A549 (cell line): ENCODE results near the gene UBA52. TPM values are rescaled to one million over a fixed set of nuclear protein-coding genes. Genes with fewer than 3 reads are reported as not detected.

Experiments
- BHLHE40 ChIP-seq: IDR thresholded peaks from 2 replicates; pipeline ENCODE4 v1.6.1; 2012; ENCODE audit warnings: low read depth, low read length, inconsistent platforms
- CBX2 ChIP-seq: fragments of 200-600 bp; sonication (generic); IDR thresholded peaks from 2 replicates; pipeline ENCODE4 v1.6.1; 2016; ENCODE audit warnings: low read depth, mild to moderate bottlenecking, borderline replicate concordance
- CHD2 ChIP-seq: fragments of 150-350 bp; IDR thresholded peaks from 2 replicates; pipeline ENCODE4 v1.6.1; 2014; ENCODE audit warnings: low read length; ENCODE audit not compliant: partially characterized antibody
- CHD4 ChIP-seq: fragments of 200-600 bp; sonication (generic); IDR thresholded peaks from 2 replicates; pipeline ENCODE4 v1.6.1; 2016; ENCODE audit warnings: antibody characterized with exemption, mild to moderate bottlenecking, borderline replicate concordance
- EHF ChIP-seq: fragments of 250-450 bp; sonication (Bioruptor Pico); IDR thresholded peaks from 2 replicates; pipeline ENCODE4 v1.5.0; 2020; ENCODE audit warnings: mild to moderate bottlenecking
- EP300 ChIP-seq, 2 experiments: fragments of >200 bp; sonication (Bioruptor Twin); formaldehyde crosslinking; IDR thresholded peaks; 2 replicates in 1 of 2; 3 replicates in 1 of 2; pipeline ENCODE4 v1.6.1; 2016 to 2017
- ESRRA ChIP-seq: fragments of 150-350 bp; IDR thresholded peaks from 2 replicates; pipeline ENCODE4 v1.6.1; 2014; ENCODE audit warnings: mild to moderate bottlenecking, low read length, borderline replicate concordance
- FOSB ChIP-seq: fragments of 250-450 bp; sonication (Bioruptor Pico); IDR thresholded peaks from 2 replicates; pipeline ENCODE4 v1.5.0; 2020; ENCODE audit warnings: mild to moderate bottlenecking, moderate library complexity
- FOSL2 ChIP-seq, 2 experiments: fragments of 450-650 bp in 1 of 2; fragments of >200 bp in 1 of 2; sonication (Bioruptor Twin) in 1 of 2; formaldehyde crosslinking; IDR thresholded peaks; 2 replicates each; pipeline versions ENCODE4 v1.5.0 to v1.6.1; 2016 to 2020; ENCODE audit warnings: mild to moderate bottlenecking in 1 of 2, moderate library complexity in 1 of 2
- HDAC2 ChIP-seq: fragments of 200-600 bp; sonication (generic); IDR thresholded peaks from 2 replicates; pipeline ENCODE4 v1.6.1; 2016
- HEYL ChIP-seq: fragments of 250-450 bp; sonication (Bioruptor Pico); IDR thresholded peaks from 2 replicates; pipeline ENCODE4 v1.8.0; 2021; ENCODE audit warnings: mild to moderate bottlenecking, moderate library complexity
- HOXA7 ChIP-seq: fragments of 250-450 bp; sonication (Bioruptor Pico); IDR thresholded peaks from 2 replicates; pipeline ENCODE4 v1.5.0; 2020; ENCODE audit warnings: mild to moderate bottlenecking, moderate library complexity
- HOXB13 ChIP-seq: fragments of 250-450 bp; sonication (Bioruptor Pico); IDR thresholded peaks from 2 replicates; pipeline ENCODE4 v1.5.0; 2020; ENCODE audit warnings: low read depth, mild to moderate bottlenecking, moderate library complexity
- HOXB5 ChIP-seq: fragments of 250-450 bp; sonication (Bioruptor Pico); IDR thresholded peaks from 2 replicates; pipeline ENCODE4 v1.5.0; 2020; ENCODE audit warnings: mild to moderate bottlenecking, moderate library complexity
- KDM5A ChIP-seq: fragments of 200-600 bp; sonication (generic); IDR thresholded peaks from 2 replicates; pipeline ENCODE4 v1.6.1; 2016; ENCODE audit warnings: antibody characterized with exemption, mild to moderate bottlenecking
- MAFK ChIP-seq: fragments of 450-650 bp; IDR thresholded peaks from 2 replicates; pipeline ENCODE4 v1.6.1; 2014; ENCODE audit not compliant: partially characterized antibody
- MYC ChIP-seq: IDR thresholded peaks from 2 replicates; pipeline ENCODE4 v1.6.1; 2012; ENCODE audit warnings: mild to moderate bottlenecking, inconsistent platforms, low read length, improper control_type of control experiment, borderline replicate concordance
- NFE2L2 ChIP-seq: fragments of 150-350 bp; conservative IDR thresholded peaks from 2 replicates; pipeline ENCODE4 v1.6.1; 2014; ENCODE audit warnings: low read length
- POLR2A ChIP-seq: IDR thresholded peaks from 2 replicates; pipeline ENCODE4 v1.6.1; 2012; ENCODE audit warnings: mild to moderate bottlenecking, low read length
- RAD21 ChIP-seq, 2 experiments: fragments of >200 bp in 1 of 2; sonication (Bioruptor Twin) in 1 of 2; formaldehyde crosslinking in 1 of 2; IDR thresholded peaks in 1 of 2; conservative IDR thresholded peaks in 1 of 2; 2 replicates in 1 of 2; 3 replicates in 1 of 2; pipeline ENCODE4 v1.6.1; 2012 to 2018; ENCODE audit warnings: inconsistent platforms in 1 of 2
- RARB ChIP-seq: fragments of 250-450 bp; sonication (Bioruptor Pico); IDR thresholded peaks from 2 replicates; pipeline ENCODE4 v1.8.0; 2021; ENCODE audit warnings: mild to moderate bottlenecking, moderate library complexity
- RFX5 ChIP-seq: fragments of 450-650 bp; IDR thresholded peaks from 2 replicates; pipeline ENCODE4 v1.7.1; 2014; ENCODE audit warnings: antibody characterized with exemption, mild to moderate bottlenecking, moderate library complexity
- RNF2 ChIP-seq: fragments of 200-600 bp; sonication (generic); IDR thresholded peaks from 2 replicates; pipeline ENCODE4 v1.6.1; 2016; ENCODE audit warnings: low read depth, mild to moderate bottlenecking, antibody characterized with exemption, moderate library complexity, borderline replicate concordance
- SMC3 ChIP-seq: fragments of >200 bp; sonication (Bioruptor Twin); formaldehyde crosslinking; IDR thresholded peaks from 3 replicates; pipeline ENCODE4 v1.6.1; 2018; ENCODE audit warnings: inconsistent platforms
- ZFP36 ChIP-seq: fragments of 450-650 bp; IDR thresholded peaks from 2 replicates; pipeline ENCODE4 v1.6.1; 2014; ENCODE audit warnings: borderline replicate concordance; ENCODE audit not compliant: partially characterized antibody
- ZNF302 ChIP-seq: fragments of 250-450 bp; sonication (Bioruptor Pico); IDR thresholded peaks from 2 replicates; pipeline ENCODE4 v1.9.0; 2021; ENCODE audit warnings: inconsistent platforms, mild to moderate bottlenecking, moderate library complexity
- ZSCAN20 ChIP-seq: fragments of 250-450 bp; sonication (Bioruptor Pico); IDR thresholded peaks from 2 replicates; pipeline ENCODE4 v1.8.0; 2022; ENCODE audit warnings: mild to moderate bottlenecking, moderate library complexity
- polyA plus RNA-seq, 4 experiments: library from polyadenylated mRNA; depleted of rRNA in 3 of 4; stranded (reverse); fragments of >200 nt; fragmentation: RNase III in 1 of 4; extraction: RNeasy Plus Mini Kit Qiagen cat#74134 plus additional on column Dnase treatment in 1 of 4; gene quantifications; 2 replicates in 3 of 4; 3 replicates in 1 of 4; pipeline ENCODE4 v1.2.3, GENCODE V29; 2011 to 2017
- TF ChIP-seq, protein P1 (sequence below): IDR thresholded peaks from 2 replicates; pipeline ENCODE4 v1.6.1; 2012; ENCODE audit warnings: low read depth, borderline replicate concordance
- TF ChIP-seq, protein P2 (sequence below): fragments of 250-450 bp; sonication (Bioruptor Pico); IDR thresholded peaks from 2 replicates; pipeline ENCODE4 v1.5.0; 2020; ENCODE audit warnings: low read depth, mild to moderate bottlenecking, moderate library complexity
- TF ChIP-seq, protein P3 (sequence below): IDR thresholded peaks from 2 replicates; pipeline ENCODE4 v1.6.1; 2012

The UBA52 gene
- polyA plus RNA-seq, 2 of the 4 experiments (the other 2 are of a cell fraction), result 888 to 942 TPM

DNA sequence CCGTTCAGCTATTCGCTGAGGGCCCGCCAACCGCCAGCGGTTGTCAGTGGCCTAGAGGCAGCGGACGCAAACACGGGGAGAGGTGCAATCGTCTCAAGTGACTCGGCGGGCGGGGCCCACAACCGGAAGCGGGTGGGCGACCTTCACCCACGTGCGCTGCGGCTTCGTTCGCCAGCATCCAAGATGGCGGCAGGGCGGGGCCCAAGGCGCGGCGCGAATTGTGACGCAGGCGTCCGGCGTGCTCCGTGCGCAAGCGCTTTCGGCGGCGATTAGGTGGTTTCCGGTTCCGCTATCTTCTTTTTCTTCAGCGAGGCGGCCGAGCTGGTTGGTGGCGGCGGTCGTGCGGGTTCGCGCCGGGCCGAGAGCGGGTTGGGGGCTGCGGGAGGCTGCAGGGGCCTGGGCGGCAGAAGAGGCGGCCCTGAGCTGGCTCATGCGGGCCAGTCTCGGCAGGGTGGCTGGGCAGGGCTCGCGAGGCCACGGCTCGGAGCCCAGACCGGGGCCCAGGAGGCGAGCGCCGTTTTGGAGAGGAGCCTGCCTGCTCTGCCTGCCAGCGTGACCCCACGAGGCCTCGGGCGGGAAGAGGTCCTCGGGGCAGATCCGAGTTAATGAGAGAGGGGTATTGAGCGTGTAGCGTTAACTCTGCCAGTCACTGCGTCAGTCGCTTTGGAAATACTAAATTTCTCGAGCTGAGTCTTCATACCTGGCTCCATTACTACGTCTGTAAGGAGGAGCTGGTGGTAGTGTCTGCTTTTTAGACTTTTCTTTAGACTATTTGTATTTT is at the start of gene UBA52 (continued):
- TF ChIP-seq HOXB13 (CRISPR knock-in tag), result no peak
- TF ChIP-seq RFX5, result no peak
- no peak for TF ChIP-seq HOXA7 (CRISPR knock-in tag)
- no peak for TF ChIP-seq ZNF302
- no peak for TF ChIP-seq HOXB5 (CRISPR knock-in tag)
- TF ChIP-seq, protein P1, sequence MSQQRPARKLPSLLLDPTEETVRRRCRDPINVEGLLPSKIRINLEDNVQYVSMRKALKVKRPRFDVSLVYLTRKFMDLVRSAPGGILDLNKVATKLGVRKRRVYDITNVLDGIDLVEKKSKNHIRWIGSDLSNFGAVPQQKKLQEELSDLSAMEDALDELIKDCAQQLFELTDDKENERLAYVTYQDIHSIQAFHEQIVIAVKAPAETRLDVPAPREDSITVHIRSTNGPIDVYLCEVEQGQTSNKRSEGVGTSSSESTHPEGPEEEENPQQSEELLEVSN, result no peak
- no peak for TF ChIP-seq RNF2
- TF ChIP-seq HDAC2, result no peak
- TF ChIP-seq HEYL, result no peak
- TF ChIP-seq, protein P2, sequence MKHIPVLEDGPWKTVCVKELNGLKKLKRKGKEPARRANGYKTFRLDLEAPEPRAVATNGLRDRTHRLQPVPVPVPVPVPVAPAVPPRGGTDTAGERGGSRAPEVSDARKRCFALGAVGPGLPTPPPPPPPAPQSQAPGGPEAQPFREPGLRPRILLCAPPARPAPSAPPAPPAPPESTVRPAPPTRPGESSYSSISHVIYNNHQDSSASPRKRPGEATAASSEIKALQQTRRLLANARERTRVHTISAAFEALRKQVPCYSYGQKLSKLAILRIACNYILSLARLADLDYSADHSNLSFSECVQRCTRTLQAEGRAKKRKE (CRISPR knock-in tag), result no peak
- no peak for TF ChIP-seq FOSB (CRISPR knock-in tag)
- TF ChIP-seq KDM5A, result peak; percentile 52; the same call in 1 of the 2 replicates
- no peak for TF ChIP-seq FOSL2 (IDR thresholded peaks at IDR 0.05)
- TF ChIP-seq FOSL2 (CRISPR knock-in tag; IDR thresholded peaks at IDR 0.05), result no peak
- no peak; the same call in 2 of the 3 replicates for TF ChIP-seq SMC3
- TF ChIP-seq BHLHE40, result 0 out of 2 replicates have a peak, but pooled peaks have one; percentile 35
- TF ChIP-seq, protein P3, sequence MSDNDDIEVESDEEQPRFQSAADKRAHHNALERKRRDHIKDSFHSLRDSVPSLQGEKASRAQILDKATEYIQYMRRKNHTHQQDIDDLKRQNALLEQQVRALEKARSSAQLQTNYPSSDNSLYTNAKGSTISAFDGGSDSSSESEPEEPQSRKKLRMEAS, result peak; percentile 99
- TF ChIP-seq CBX2, result no peak
- no peak for TF ChIP-seq MAFK
- peak; percentile 96 for TF ChIP-seq MYC
- no peak for TF ChIP-seq CHD2
- TF ChIP-seq NFE2L2, result no peak
- TF ChIP-seq EP300 (IDR thresholded peaks at IDR 0.05), result no peak
- TF ChIP-seq RAD21 (conservative IDR thresholded peaks at IDR 0.05 in 1 of 2, IDR thresholded peaks at IDR 0.05 in 1 of 2), result no peak
- TF ChIP-seq ESRRA, result no peak
- TF ChIP-seq ZFP36, result no peak
- TF ChIP-seq ZSCAN20 (CRISPR knock-in tag), result no peak
- TF ChIP-seq CHD4, result no peak
- TF ChIP-seq POLR2A, result peak; percentile 72
- no peak for TF ChIP-seq RARB (CRISPR knock-in tag)
- TF ChIP-seq EHF, result no peak
